Ovary (tissue), 9 donors: ENCODE data around the gene ALPK1. TPM values are rescaled to one million over a fixed set of nuclear protein-coding genes. Genes with fewer than 3 reads are reported as not detected.
"Not testable (repeated sequence)": the region's sequence is repeated elsewhere in the genome, so short reads cannot be mapped to it uniquely, and the experiment has no call there.

Experiments used
- DNase-seq, 5 donors: peaks; one replicate each; pipeline ENCODE4 v3.0.0-alpha.2; 2019 to 2020
- H3K27ac ChIP-seq, 2 donors: fragments of 200-600 bp; one replicate each; pipeline versions ENCODE4 v1.5.1 to v1.8.0; 2019 to 2022
- H3K27me3 ChIP-seq: fragments of 200-600 bp; one replicate; pipeline ENCODE4 v1.8.0; 2022
- H3K36me3 ChIP-seq: fragments of 200-600 bp; sonication (generic); one replicate; pipeline ENCODE4 v1.5.1; 2019
- H3K4me1 ChIP-seq: one replicate; pipeline ENCODE4 v1.8.1; 2013; ENCODE audit warnings: mild to moderate bottlenecking, moderate library complexity; ENCODE audit not compliant: insufficient read depth
- H3K4me3 ChIP-seq: fragments of 200-600 bp; sonication (generic); one replicate; pipeline ENCODE4 v1.5.1; 2017
- H3K9me3 ChIP-seq, 2 donors: fragments of 200-600 bp in 1 of 2; sonication (generic) in 1 of 2; one replicate each; pipeline versions ENCODE4 v1.5.1 to v1.8.1; 2013 to 2019; ENCODE audit warnings: mild to moderate bottlenecking in 1 of 2, moderate library complexity in 1 of 2
- EP300 ChIP-seq: sonication (generic); formaldehyde crosslinking; IDR thresholded peaks from one replicate; pipeline ENCODE4 v1.6.1; 2017; ENCODE audit warnings: antibody characterized with exemption
- POLR2A ChIP-seq: fragments of 450-650 bp; IDR thresholded peaks from one replicate; pipeline ENCODE4 v1.6.1; 2017; ENCODE audit warnings: antibody characterized with exemption, mild to moderate bottlenecking, moderate library complexity
- WGBS, 3 donors: extraction: QIAGEN DNeasy Blood & Tissue Kit in 1 of 3; methylation state at CpG; one replicate each; pipeline versions ENCODE4 v1.1.5 to v1.1.7; 2013 to 2017; 5-methylcytosine and 5-hydroxymethylcytosine counted together
- intact Hi-C, 4 donors: fragments of 100-400 bp; cut with DNase I; formaldehyde crosslinking; loops; one replicate each; pipeline versions ENCODE4 v1.11.0 to v1.15.1; 2022 to 2023
- polyA plus RNA-seq, 2 donors: library from polyadenylated mRNA; stranded (reverse); fragments of 200-250 nt in 1 of 2; fragments of 350-450 nt in 1 of 2; fragmentation: Illumina TruSeq in 1 of 2; extraction: RNeasy Lipid Tissue Mini Kit (QIAGEN cat#74804) in 1 of 2; gene quantifications; one replicate each; pipeline ENCODE4 v1.2.3, GENCODE V29; 2013 to 2014
- total RNA-seq, 7 donors: library from RNA; depleted of rRNA in 2 of 7; stranded (reverse); fragments of >200 nt in 2 of 7; fragmentation: NEBNext Ultra II Directional in 3 of 7; extraction: Animal tissue kit (Norgen Biotek cat#: 25700) in 3 of 7; gene quantifications; one replicate each; pipeline versions ENCODE4 v1.1.0 to v1.2.4, GENCODE V29; 2016 to 2023
- TF ChIP-seq, protein P1 (sequence below), 3 donors: fragments of 450-650 bp in 2 of 3; fragments of 200-600 bp in 1 of 3; IDR thresholded peaks; one replicate each; pipeline versions ENCODE4 v1.5.1 to v1.8.0; 2016 to 2022; ENCODE audit warnings: antibody characterized with exemption in 3 of 3, mild to moderate bottlenecking in 1 of 3
- donor health status: DM: no; HTN: no; CAD: no; lungs with moderate emphysema.
- donor health status: DM: no; HTN: no; CAD: no.
- donor health status: Bipolar disorder and iron deficiency.
- donor health status: DM: yes; HTN: yes; CAD: no.
- donor health status: DM: no; HTN: no; CAD: no.
- donor health status: DM: yes; HTN: yes; CAD: no.

The ALPK1 gene
- total and polyA plus RNA-seq, 9 donors, result 6.8 to 33.6 (median 21.3) TPM

DNA sequence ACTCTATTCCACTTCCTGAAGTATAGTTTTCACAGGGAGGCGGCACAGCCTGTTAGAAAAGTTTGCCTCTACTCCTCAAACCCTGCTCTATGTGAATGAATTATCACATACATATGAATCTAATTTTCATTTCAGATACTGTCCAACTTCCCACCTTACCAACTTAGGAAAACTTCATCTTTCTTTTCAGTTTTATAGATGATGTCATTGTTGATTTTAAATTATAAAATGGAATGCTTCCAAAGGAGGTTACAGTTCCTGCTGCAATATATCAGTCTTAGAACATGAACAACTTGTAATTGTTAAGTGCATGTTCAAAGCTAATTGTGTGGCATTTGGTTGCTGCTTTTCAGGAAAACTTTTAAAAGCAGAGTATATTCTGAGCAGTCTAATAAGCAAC, 126.4 kb downstream of the ALPK1 start:
- TF ChIP-seq EP300, result no peak
- no peak for TF ChIP-seq POLR2A
- TF ChIP-seq, protein P1, sequence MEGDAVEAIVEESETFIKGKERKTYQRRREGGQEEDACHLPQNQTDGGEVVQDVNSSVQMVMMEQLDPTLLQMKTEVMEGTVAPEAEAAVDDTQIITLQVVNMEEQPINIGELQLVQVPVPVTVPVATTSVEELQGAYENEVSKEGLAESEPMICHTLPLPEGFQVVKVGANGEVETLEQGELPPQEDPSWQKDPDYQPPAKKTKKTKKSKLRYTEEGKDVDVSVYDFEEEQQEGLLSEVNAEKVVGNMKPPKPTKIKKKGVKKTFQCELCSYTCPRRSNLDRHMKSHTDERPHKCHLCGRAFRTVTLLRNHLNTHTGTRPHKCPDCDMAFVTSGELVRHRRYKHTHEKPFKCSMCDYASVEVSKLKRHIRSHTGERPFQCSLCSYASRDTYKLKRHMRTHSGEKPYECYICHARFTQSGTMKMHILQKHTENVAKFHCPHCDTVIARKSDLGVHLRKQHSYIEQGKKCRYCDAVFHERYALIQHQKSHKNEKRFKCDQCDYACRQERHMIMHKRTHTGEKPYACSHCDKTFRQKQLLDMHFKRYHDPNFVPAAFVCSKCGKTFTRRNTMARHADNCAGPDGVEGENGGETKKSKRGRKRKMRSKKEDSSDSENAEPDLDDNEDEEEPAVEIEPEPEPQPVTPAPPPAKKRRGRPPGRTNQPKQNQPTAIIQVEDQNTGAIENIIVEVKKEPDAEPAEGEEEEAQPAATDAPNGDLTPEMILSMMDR (IDR thresholded peaks at IDR 0.05), result no peak
- Histone ChIP-seq H3K36me3 (no peaks in the 10 kb centered on the region), H3K27ac (no peak overlapping the region), H3K27me3 (no peaks in the 10 kb centered on the region), H3K4me1 (no peaks in the 10 kb centered on the region), H3K4me3 (no peak overlapping the region), H3K9me3 (no peaks in the 10 kb centered on the region)
- no peak for DNase-seq
- WGBS, 3 donors, result 91 to 93% (median 92%) methylated on average over 1 of the region's 1 CpG
- intact Hi-C loops, result no loop called here

DNA sequence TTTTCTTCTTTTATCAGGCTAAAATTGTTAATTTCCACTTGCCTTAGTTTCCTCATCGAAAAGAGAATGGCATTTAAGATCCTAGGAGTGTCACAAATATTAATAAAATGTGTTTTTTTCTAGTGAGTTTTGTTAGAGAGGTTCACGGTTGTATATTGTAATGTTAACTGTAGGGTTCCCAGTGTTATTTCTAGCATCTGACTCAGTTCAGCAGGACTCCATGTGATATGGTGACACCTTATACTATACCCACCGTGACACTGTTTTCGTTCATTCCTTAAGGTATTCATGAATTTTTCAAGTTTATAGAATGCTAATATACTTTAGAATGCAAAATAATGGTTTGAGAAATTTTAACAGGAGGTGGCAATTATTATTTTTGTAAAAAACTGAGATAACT, 128.7 kb downstream of the ALPK1 start:
- Histone ChIP-seq H3K9me3 (no peaks in the 10 kb centered on the region), H3K4me1 (no peaks in the 10 kb centered on the region), H3K27ac (no peak overlapping the region), H3K27me3 (no peaks in the 10 kb centered on the region), H3K36me3 (no peaks in the 10 kb centered on the region), H3K4me3 (no peak overlapping the region)
- DNase-seq, result no peak
- TF ChIP-seq, protein P1 (IDR thresholded peaks at IDR 0.05), result no peak
- TF ChIP-seq EP300, result no peak
- TF ChIP-seq POLR2A, result no peak
- WGBS, 3 donors, result 91 to 93% (median 92%) methylated on average over 4 of the region's 4 CpGs
- intact Hi-C loops, result no loop called here

DNA sequence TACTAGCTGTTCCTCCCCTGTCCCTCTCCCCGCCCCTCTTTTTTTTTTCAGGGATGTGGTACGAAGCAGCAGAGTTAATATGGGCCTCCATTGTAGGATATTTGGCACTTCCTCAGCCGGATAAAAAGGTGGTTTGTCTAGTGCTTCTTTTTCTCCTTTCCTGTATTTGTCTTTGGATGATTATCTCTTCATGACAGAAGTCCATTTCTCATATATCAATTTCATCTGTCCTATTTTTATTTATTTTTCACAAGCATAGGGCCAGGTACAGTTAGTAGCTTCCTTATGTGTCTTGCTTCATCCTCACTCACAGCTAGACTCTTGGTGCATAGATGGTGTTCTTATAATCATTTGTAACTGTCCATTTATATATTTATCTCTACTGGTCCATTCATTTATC, 129.2 kb downstream of the ALPK1 start:
- intact Hi-C loops, result no loop called here
- DNase-seq, result no peak
- TF ChIP-seq EP300 (no peak), POLR2A (no peak)
- TF ChIP-seq, protein P1 (IDR thresholded peaks at IDR 0.05), result no peak
- no peaks in the 10 kb centered on the region for H3K27me3 ChIP-seq
- H3K9me3 ChIP-seq, result no peaks in the 10 kb centered on the region
- H3K4me1 ChIP-seq, result no peaks in the 10 kb centered on the region
- H3K36me3 ChIP-seq, result no peaks in the 10 kb centered on the region
- WGBS, 3 donors, result 87 to 94% (median 92%) methylated on average over 3 of the region's 3 CpGs
- no peak overlapping the region for H3K27ac ChIP-seq
- H3K4me3 ChIP-seq, result no peak overlapping the region

DNA sequence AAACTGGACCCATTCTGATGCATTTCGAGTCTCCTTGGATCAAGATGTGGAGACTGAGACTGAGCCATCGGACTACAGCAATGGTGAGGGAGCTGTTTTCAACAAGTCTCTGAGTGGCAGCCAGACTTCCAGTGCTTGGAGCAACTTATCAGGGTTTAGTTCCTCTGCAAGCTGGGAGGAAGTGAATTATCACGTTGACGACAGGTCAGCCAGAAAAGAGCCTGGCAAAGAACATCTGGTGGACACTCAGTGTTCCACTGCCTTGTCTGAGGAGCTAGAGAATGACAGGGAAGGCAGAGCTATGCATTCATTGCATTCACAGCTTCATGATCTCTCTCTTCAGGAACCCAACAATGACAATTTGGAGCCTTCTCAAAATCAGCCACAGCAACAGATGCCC, 134.0 kb downstream of the ALPK1 start:
- no peak for DNase-seq
- Histone ChIP-seq H3K27ac (no peak overlapping the region), H3K4me1 (no peaks in the 10 kb centered on the region), H3K27me3 (no peaks in the 10 kb centered on the region), H3K9me3 (no peaks in the 10 kb centered on the region), H3K4me3 (no peak overlapping the region), H3K36me3 (no peaks in the 10 kb centered on the region)
- TF ChIP-seq, protein P1 (IDR thresholded peaks at IDR 0.05), result no peak
- no peak for TF ChIP-seq POLR2A
- TF ChIP-seq EP300, result no peak
- WGBS, 3 donors, result 45 to 51% (median 49%) methylated on average over 4 of the region's 4 CpGs
- intact Hi-C loops, result no loop called here

DNA sequence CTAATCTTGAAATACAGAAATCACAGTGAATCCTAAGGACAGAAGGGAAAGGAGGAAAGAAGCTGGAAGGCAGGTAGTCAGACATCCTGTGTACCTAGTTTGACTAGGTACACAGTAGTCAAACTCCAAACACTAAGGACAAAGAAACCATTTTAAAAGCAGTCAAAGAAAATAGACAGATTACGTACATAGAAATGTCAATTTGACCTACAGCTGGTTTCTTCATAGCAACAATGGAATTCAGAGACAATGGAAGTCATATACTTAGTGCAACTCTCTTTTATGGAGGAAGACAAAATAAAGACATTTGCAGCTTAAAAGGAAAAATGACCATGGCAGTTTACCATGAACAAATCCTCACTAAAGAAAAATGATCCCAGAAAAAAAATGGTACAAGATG, 139.8 kb downstream of the ALPK1 start:
- no peak for TF ChIP-seq EP300
- TF ChIP-seq POLR2A, result no peak
- TF ChIP-seq, protein P1 (IDR thresholded peaks at IDR 0.05), result no peak
- DNase-seq, result no peak
- H3K36me3 ChIP-seq, result peaks cover 3% of the 10 kb centered on the region

DNA sequence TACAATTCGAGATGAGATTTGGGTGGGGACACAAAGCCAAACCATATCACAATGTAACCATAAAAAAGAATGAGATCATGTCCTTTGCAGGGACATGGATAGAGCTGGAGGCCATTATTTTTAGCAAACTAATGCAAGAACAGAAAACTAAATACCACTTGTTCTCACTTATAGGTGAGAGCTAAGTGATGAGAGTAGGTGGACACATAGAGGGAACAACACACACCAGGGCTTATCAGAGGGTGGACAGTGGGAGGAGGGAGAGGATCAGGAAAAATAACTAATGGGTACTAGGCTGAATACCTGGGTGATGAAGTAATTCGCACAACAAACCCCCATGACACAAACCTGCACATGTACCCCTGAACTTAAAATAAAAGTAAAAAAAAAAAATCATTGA, 145.1 kb downstream of the ALPK1 start:
- intact Hi-C loops, H3K27ac ChIP-seq, H3K27me3 ChIP-seq, H3K4me1 ChIP-seq, H3K4me3 ChIP-seq, DNase-seq, H3K36me3 ChIP-seq: not testable (repeated sequence)
- H3K9me3 ChIP-seq, result peaks cover 0 to 11% of the 10 kb centered on the region in 2 donors
- WGBS, 3 donors, result 94 to 98% (median 94%) methylated on average over 2 of the region's 2 CpGs

More for the DNA sequence above, 139.8 kb downstream of the ALPK1 start:
- intact Hi-C loops, result no loop called here
- 93 to 96% (median 94%) methylated on average over 1 of the region's 1 CpG for WGBS, 3 donors
- no peak overlapping the region for H3K4me3 ChIP-seq
- H3K27me3 ChIP-seq, result no peaks in the 10 kb centered on the region
- peaks cover 0 to 4% of the 10 kb centered on the region in 2 donors for H3K9me3 ChIP-seq
- no peak overlapping the region for H3K27ac ChIP-seq
- H3K4me1 ChIP-seq, result no peaks in the 10 kb centered on the region
